GM12873 (cell line): Measurements from ENCODE around the gene SPEG.

Source experiments
- CTCF ChIP-seq: IDR thresholded peaks from 2 replicates; pipeline ENCODE4 v1.5.1; 2012; ENCODE audit warnings: low read depth, mild to moderate bottlenecking, moderate library complexity, low read length, control low read depth; ENCODE audit not compliant: insufficient read depth; ENCODE audit errors: missing control alignments

The SPEG gene

GRCh38 chr2:219388907-219389156 lies 45.8 kb upstream of the SPEG start:
- TF ChIP-seq CTCF, result no peak

DNA sequence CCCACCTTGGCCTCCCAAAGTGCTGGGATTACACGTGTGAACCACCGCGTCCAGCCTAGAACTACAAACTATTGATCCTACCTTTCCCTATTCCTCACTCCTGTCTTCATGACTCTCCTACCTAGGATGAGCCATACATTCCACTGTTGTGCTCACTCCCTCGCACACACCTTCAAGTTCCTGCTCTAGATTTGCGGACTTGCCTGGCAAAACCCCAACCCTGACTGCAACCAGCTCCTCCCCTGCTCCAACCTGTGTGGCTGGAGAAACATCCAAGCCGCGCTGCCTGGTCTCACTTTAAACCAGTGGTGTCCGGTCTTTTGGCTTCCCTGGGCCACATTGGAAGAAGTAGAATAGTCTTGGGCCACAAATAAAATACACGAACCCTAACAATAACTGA lies 41.9 kb upstream of the SPEG start:
- TF ChIP-seq CTCF, result no peak

GRCh38 chr2:219395609-219396008 lies 39.0 kb upstream of the SPEG start:
- no peak for TF ChIP-seq CTCF

- no peak for TF ChIP-seq CTCF
These were observed 37.7 kb upstream of the SPEG start for GRCh38 chr2:219396863-219397457.

DNA sequence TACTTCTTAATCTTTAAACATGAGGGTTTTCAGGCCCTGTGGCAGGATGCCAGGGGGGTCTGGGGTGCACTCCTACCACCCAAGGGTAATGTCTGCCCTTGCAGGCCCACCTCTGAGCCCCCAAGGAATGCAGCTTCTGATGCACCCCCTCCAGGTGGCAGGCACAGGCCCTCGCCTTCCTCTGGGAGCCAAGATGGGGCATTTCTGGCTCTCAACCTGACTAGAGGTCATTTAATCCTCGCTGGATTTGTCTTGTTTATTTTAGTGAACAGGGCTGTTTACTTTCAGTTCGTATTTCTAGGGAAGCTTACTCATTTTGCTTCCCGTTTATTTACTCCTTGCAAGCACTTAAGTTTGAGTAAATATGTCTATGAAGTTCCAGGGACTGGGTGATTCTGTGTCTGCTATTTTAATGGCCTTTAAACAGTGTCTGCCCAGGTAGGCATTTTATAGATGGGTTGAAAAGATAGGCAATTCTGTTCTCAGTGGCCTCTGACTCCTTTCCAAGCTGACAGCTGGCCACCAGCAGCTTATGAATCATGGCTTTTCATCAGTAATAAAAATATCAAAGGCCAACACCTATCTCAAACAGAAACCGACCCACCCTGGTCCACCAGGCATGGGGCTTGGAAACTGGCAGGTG lies 35.8 kb upstream of the SPEG start:
- no peak for TF ChIP-seq CTCF

GRCh38 chr2:219399716-219400478 lies 34.7 kb upstream of the SPEG start:
- TF ChIP-seq CTCF, result no peak

DNA sequence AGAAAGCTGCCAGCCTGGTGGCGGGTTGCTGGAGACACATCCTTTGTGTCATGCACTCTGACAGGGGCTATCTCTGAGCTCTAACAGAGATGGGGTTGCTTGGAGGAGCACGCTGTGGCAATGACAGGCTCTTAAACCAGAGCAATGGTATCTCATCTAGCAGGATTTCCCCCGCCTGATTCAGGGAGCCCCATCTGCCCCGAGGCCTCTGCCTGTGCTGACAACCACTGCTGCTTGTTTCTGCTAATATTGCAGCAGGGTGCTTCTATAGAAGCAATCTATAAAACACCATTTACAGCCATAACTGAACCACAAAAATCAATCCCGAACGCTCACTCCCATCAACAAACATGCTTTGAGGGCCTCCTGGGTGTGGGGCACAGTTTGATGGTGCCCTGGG lies 34.1 kb upstream of the SPEG start:
- no peak for TF ChIP-seq CTCF
